Fibroblast of mammary gland (primary cell): Measurements from ENCODE around the gene CARD19.

ENCODE experiments used
- DNase-seq: peaks from one replicate; pipeline ENCODE4 v3.0.0-alpha.2; 2010; ENCODE audit warnings: low read depth
- H3K4me3 ChIP-seq: 2 replicates; pipeline ENCODE4 v1.5.1; 2011; ENCODE audit warnings: low read depth, mild to moderate bottlenecking, low read length, moderate library complexity; ENCODE audit not compliant: control insufficient read depth
- TF ChIP-seq, protein P1 (sequence below): conservative IDR thresholded peaks from 2 replicates; pipeline ENCODE4 v1.5.1; 2011; ENCODE audit warnings: low read depth, low read length, inconsistent platforms; ENCODE audit not compliant: control insufficient read depth, insufficient read depth

The CARD19 gene

DNA sequence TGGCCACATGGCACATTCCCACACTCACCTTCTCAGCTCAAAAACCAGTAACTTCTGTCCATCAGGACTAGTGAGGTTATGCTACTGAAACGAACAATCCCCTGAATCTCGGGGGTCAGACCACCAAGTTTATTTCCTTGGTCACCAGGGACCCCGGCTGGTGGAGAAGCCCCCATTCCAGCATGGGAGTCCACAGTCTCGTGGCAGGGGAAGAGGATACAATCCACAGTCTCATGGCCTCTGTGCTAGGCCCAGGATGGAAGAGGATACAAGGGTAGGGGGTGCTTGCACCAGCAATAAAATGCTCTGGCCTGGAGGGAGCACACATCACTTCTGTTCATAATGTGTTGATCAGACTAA lies 7.4 kb upstream of the CARD19 start:
- DNase-seq = no peak
- TF ChIP-seq, protein P1, sequence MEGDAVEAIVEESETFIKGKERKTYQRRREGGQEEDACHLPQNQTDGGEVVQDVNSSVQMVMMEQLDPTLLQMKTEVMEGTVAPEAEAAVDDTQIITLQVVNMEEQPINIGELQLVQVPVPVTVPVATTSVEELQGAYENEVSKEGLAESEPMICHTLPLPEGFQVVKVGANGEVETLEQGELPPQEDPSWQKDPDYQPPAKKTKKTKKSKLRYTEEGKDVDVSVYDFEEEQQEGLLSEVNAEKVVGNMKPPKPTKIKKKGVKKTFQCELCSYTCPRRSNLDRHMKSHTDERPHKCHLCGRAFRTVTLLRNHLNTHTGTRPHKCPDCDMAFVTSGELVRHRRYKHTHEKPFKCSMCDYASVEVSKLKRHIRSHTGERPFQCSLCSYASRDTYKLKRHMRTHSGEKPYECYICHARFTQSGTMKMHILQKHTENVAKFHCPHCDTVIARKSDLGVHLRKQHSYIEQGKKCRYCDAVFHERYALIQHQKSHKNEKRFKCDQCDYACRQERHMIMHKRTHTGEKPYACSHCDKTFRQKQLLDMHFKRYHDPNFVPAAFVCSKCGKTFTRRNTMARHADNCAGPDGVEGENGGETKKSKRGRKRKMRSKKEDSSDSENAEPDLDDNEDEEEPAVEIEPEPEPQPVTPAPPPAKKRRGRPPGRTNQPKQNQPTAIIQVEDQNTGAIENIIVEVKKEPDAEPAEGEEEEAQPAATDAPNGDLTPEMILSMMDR = no peak
- no peak overlapping the region for H3K4me3 ChIP-seq

DNA sequence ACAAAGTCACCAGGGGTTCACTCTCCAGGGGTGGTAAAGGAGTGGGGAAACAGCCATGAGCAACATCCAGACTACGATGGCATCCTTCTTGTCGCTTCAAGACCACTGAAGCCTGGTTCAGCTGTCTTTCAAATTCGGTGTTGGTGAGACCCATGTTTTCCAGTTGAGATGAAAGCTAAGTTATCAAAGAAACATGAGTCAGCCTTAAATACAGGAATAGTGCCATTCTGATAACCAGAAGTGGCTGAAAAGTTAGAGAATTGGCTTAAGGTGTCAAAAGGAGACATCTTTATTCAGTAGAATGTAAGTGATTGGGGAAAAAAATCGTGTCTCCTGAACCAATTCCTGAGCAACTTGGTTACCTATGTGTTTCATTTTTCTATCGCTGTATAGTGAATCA lies 7.0 kb upstream of the CARD19 start:
- DNase-seq = no peak
- H3K4me3 ChIP-seq = no peak overlapping the region
- TF ChIP-seq, protein P1 = no peak

DNA sequence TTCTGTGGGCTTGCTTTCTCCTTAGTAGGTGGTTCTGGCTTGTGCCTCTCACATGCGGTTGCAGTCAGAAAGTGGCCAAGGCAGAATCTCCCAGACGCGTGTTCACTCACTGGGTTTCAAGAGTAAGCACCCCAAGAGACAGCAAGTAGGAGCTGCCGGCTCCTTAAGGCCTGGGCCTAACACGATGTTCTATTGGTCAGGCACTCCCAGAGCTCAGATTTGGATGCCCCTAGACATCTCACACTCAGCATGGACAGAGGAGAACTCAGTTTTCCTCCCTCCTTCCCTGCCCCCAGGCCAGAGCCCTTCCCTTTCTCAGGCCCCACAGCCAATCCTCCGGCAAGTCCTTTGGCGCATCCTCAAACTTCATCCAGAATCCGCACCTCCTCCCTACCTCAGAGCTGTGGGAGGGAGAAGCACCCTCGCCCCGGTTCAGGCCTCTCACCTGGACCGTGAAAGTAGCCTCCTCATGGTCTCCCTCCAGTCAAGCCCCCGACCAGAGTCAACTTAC lies 6.5 kb upstream of the CARD19 start:
- no peak overlapping the region for H3K4me3 ChIP-seq
- DNase-seq = no peak
- TF ChIP-seq, protein P1 = no peak

DNA sequence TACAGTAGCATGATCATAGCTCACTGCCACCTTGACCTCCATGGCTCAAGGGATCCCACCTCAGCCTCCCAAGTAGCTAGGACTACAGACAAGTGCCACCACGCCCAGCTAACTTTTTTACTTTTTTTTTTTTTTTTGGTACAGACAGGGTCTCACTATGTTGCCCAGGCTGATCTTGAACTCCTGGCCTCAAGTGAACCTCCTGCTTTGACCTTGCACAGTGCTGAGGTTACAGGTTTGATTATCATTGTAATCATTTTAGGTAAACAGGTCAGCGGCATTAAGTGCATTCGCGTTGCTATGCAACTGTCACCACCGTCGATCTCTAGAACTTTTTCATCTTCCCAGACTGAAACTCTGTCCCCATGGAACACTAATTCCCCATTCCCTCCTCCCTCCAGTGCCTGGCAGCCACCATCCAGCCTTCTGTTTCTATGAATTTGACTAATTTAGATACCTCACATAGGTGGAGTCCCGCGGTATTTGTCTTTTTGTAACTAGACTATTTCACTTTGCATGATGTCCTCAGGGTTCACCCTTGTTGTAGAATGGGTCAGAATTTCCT lies 5.8 kb upstream of the CARD19 start:
- H3K4me3 ChIP-seq = no peak overlapping the region
- DNase-seq = no peak
- TF ChIP-seq, protein P1 = no peak

DNA sequence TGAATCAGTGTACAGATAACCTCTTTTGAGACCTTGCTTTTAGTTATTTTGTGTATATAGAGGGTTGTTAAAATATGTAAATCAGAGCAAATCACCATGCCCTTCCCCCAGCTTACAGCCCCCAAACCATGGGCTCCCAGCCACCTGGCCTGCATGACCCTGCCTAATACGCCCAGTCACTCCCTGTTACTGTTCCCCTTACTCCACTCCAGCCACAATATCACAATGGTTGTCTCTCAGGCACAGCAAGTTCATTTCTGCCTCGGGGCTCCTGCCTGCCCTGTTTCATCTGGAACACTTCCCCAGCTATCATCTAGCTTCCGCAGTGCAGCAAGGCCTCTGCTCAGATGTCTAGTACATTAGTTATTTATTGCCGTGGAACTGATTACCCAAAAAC lies 5.0 kb upstream of the CARD19 start:
- H3K4me3 ChIP-seq = no peak overlapping the region
- no peak for DNase-seq
- TF ChIP-seq, protein P1 = no peak

DNA sequence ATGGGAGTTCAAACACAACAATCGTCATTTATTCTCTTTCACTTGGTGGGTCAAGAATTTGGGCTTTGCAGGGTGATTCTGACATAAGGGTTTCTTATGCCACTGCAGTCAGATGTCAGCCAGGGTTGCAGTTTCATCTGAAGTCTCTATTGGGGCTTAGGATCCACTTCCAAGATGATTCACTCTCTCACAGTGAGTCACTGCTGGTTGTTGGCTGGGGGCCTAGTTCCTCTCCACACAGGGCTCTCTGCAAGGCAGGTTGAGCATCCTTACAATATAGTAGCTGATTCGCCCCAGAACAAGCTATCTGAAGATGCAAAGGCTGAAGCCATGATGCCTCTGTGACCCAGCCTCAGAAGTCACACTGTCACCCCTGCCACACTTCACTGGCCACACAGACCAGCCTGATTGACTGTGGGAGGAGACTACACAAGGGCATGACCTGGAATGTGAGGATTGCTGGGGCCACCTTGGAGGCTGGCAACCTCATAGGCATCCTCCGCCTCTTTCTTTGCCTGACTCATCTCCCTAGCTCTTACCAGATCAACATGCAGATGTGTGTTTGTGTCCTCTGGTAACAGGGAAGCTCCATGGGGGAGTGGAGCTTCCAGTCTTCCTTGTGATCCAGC lies 4.5 kb upstream of the CARD19 start:
- peak; percentile 97 for DNase-seq
- no peak overlapping the region for H3K4me3 ChIP-seq
- TF ChIP-seq, protein P1 = no peak
